Measurements from ENCODE around the gene PPBP. TPM values are rescaled to one million over a fixed set of nuclear protein-coding genes. Genes with fewer than 3 reads are reported as not detected.
A peak's percentile ranks its signal among the peaks of the same experiment; 100 is the strongest.

Gene PPBP
- total RNA-seq, 3 donors from 2014 or later (not counting 1 experiment from before 2014, with no cell fraction given) = 16.8 to 171 (median 56.9) TPM

DNA sequence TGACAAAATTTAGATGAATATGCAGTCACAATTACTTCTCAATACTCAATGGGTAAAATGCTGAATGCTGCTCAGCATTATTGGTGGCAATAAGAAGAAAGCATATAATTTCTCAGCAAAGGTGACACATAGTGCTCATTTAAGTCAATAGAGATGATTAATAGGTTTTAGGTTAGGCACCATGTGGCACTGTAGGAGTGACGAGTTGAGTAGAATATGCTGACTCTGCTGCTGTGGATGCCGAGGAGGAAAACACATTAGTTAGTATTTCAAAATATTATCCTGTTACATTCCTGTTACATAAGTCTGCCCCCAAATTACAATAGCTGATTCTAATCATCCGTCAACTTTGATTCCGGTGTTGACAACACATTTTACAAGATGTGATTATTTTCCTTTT lies 24.1 kb upstream of the PPBP start:
- no peak overlapping the region for H3K27ac Mint-ChIP-seq
- intact Hi-C loops (cut with micrococcal nuclease) = no loop called here
- no peaks in the 10 kb centered on the region for H3K36me3 ChIP-seq (ENCODE audit: control insufficient read depth, insufficient read depth, low read length)
- no peaks in the 10 kb centered on the region for H3K27me3 Mint-ChIP-seq (ENCODE audit: low read depth in 2 of 2)
- peak in 1 of 3 donors; percentile 61 for ATAC-seq
- TF ChIP-seq, protein P1, sequence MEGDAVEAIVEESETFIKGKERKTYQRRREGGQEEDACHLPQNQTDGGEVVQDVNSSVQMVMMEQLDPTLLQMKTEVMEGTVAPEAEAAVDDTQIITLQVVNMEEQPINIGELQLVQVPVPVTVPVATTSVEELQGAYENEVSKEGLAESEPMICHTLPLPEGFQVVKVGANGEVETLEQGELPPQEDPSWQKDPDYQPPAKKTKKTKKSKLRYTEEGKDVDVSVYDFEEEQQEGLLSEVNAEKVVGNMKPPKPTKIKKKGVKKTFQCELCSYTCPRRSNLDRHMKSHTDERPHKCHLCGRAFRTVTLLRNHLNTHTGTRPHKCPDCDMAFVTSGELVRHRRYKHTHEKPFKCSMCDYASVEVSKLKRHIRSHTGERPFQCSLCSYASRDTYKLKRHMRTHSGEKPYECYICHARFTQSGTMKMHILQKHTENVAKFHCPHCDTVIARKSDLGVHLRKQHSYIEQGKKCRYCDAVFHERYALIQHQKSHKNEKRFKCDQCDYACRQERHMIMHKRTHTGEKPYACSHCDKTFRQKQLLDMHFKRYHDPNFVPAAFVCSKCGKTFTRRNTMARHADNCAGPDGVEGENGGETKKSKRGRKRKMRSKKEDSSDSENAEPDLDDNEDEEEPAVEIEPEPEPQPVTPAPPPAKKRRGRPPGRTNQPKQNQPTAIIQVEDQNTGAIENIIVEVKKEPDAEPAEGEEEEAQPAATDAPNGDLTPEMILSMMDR (IDR thresholded peaks at IDR 0.05) = no peak
- H3K27me3 ChIP-seq (ENCODE audit: control insufficient read depth, insufficient read depth, low read length) = no peaks in the 10 kb centered on the region
- WGBS (ENCODE audit: insufficient coverage) = 96% methylated on average over 2 of the region's 4 CpGs
- H3K4me3 Mint-ChIP-seq = no peak overlapping the region
- no peak overlapping the region for H3K4me3 ChIP-seq (ENCODE audit: low read length)
- H3K9me3 ChIP-seq (ENCODE audit: control insufficient read depth, insufficient read depth, low read length) = no peaks in the 10 kb centered on the region
- no peaks in the 10 kb centered on the region for H3K36me3 Mint-ChIP-seq
- peaks cover 5 to 12% of the 10 kb centered on the region in 2 donors for H3K4me1 Mint-ChIP-seq
- H3K4me1 ChIP-seq (ENCODE audit: control insufficient read depth, insufficient read depth, low read length) = no peaks in the 10 kb centered on the region
- no peak for DNase-seq
- no peak overlapping the region for H3K27ac ChIP-seq (ENCODE audit: low read length)
- peaks cover 2 to 7% of the 10 kb centered on the region in 2 donors for H3K9me3 Mint-ChIP-seq

DNA sequence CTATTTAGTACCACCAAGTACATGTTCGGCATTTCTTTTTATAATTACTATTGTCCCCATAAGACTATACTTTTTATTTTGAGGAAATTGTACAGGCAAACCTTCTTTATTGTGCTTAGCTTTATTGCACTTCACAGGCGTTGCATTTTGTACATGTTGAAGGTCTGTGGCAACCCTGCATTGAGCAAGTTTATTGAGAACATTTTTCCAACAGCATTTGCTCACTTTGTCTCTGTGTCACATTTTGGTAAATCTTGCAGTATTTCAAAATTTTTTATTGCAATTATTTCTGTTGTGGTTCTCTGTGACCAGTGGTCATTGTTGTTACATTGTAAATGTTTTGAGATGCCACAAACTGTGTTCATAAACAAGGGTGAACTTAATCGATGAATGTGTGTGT lies 21.3 kb upstream of the PPBP start:
- no peak for DNase-seq
- TF ChIP-seq, protein P1 (IDR thresholded peaks at IDR 0.05) = no peak
- H3K4me1 ChIP-seq (ENCODE audit: control insufficient read depth, insufficient read depth, low read length) = no peaks in the 10 kb centered on the region
- Mint-ChIP-seq H3K27me3 (ENCODE audit: low read depth in 2 of 2) (no peaks in the 10 kb centered on the region), H3K27ac (no peak overlapping the region), H3K4me3 (no peak overlapping the region), H3K36me3 (no peaks in the 10 kb centered on the region), H3K4me1 (no peaks in the 10 kb centered on the region), H3K9me3 (peaks cover 0 to 7% of the 10 kb centered on the region in 2 donors)
- H3K27ac ChIP-seq (ENCODE audit: low read length) = no peak overlapping the region
- intact Hi-C loops (cut with micrococcal nuclease) = no loop called here
- 91% methylated on average over 2 of the region's 3 CpGs for WGBS (ENCODE audit: insufficient coverage)
- no peaks in the 10 kb centered on the region for H3K9me3 ChIP-seq (ENCODE audit: control insufficient read depth, insufficient read depth, low read length)
- no peak for ATAC-seq
- no peaks in the 10 kb centered on the region for H3K36me3 ChIP-seq (ENCODE audit: control insufficient read depth, insufficient read depth, low read length)
- H3K27me3 ChIP-seq (ENCODE audit: control insufficient read depth, insufficient read depth, low read length) = no peaks in the 10 kb centered on the region
- no peak overlapping the region for H3K4me3 ChIP-seq (ENCODE audit: low read length)

DNA sequence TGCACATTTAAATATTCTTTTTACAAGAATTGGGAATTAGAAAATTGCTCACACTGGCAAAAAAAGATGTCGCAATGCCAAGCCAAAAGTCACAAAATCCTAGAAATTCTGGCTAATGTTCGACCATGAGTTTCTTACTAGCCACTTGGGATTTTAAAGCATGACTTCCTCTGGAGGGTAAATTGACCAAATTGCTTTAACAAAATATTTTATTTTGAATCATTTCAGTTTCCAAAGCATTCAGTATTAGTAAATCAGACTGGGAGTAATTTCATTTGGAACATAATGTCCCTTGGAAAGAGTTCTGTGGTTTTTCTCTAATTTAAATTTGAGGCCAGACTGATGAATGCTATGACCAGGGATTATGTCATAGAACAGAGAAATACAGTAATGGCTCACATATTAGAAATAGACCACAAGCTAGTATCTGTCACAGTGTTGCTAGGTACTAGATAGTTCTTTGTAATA lies 18.1 kb upstream of the PPBP start:
- H3K36me3 Mint-ChIP-seq = no peaks in the 10 kb centered on the region
- Histone ChIP-seq H3K27me3 (ENCODE audit: control insufficient read depth, insufficient read depth, low read length) (no peaks in the 10 kb centered on the region), H3K36me3 (ENCODE audit: control insufficient read depth, insufficient read depth, low read length) (no peaks in the 10 kb centered on the region), H3K27ac (ENCODE audit: low read length) (no peak overlapping the region), H3K9me3 (ENCODE audit: control insufficient read depth, insufficient read depth, low read length) (no peaks in the 10 kb centered on the region), H3K4me1 (ENCODE audit: control insufficient read depth, insufficient read depth, low read length) (no peaks in the 10 kb centered on the region), H3K4me3 (ENCODE audit: low read length) (no peak overlapping the region)
- 92% methylated on average over 2 of the region's 2 CpGs for WGBS (ENCODE audit: insufficient coverage)
- intact Hi-C loops (cut with micrococcal nuclease) = no loop called here
- H3K4me1 Mint-ChIP-seq = no peaks in the 10 kb centered on the region
- no peak overlapping the region for H3K27ac Mint-ChIP-seq
- no peak overlapping the region for H3K4me3 Mint-ChIP-seq
- TF ChIP-seq, protein P1 (IDR thresholded peaks at IDR 0.05) = no peak
- H3K9me3 Mint-ChIP-seq = peaks cover 4% of the 10 kb centered on the region in 2 donors
- DNase-seq = no peak
- ATAC-seq = no peak
- H3K27me3 Mint-ChIP-seq (ENCODE audit: low read depth in 2 of 2) = no peaks in the 10 kb centered on the region

DNA sequence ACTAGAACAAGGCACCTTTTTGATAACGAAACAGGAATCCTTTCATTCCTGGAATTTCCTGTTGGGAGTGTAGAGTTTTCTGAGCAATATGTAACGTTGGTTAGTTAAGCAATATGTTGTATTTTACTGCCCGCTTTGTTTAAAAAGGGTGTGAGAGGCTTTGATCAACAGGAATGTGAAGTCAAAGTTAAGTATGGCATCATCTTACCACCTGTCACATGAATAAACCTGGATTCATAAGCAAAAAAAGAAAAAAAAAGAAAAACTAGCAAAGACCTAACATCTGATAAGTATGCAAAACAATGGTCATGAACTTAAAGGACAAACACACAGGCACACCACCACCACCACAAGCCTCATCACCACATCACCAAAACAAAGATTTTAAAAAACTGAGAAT lies 17.5 kb upstream of the PPBP start:
- no peak for DNase-seq
- 79% methylated on average over 2 of the region's 3 CpGs for WGBS (ENCODE audit: insufficient coverage)
- Histone ChIP-seq H3K27me3 (ENCODE audit: control insufficient read depth, insufficient read depth, low read length) (no peaks in the 10 kb centered on the region), H3K4me3 (ENCODE audit: low read length) (no peak overlapping the region), H3K4me1 (ENCODE audit: control insufficient read depth, insufficient read depth, low read length) (no peaks in the 10 kb centered on the region), H3K27ac (ENCODE audit: low read length) (no peak overlapping the region), H3K9me3 (ENCODE audit: control insufficient read depth, insufficient read depth, low read length) (no peaks in the 10 kb centered on the region), H3K36me3 (ENCODE audit: control insufficient read depth, insufficient read depth, low read length) (no peaks in the 10 kb centered on the region)
- H3K4me1 Mint-ChIP-seq = no peaks in the 10 kb centered on the region
- intact Hi-C loops (cut with micrococcal nuclease) = no loop called here
- no peak overlapping the region for H3K4me3 Mint-ChIP-seq
- H3K27ac Mint-ChIP-seq = no peak overlapping the region
- no peaks in the 10 kb centered on the region for H3K27me3 Mint-ChIP-seq (ENCODE audit: low read depth in 2 of 2)
- H3K36me3 Mint-ChIP-seq = no peaks in the 10 kb centered on the region
- TF ChIP-seq, protein P1 (IDR thresholded peaks at IDR 0.05) = no peak
- peaks cover 0 to 4% of the 10 kb centered on the region in 2 donors for H3K9me3 Mint-ChIP-seq
- no peak for ATAC-seq
